GM23338 (cell line): ENCODE data around the gene PARD3. TPM values are rescaled to one million over a fixed set of nuclear protein-coding genes. Genes with fewer than 3 reads are reported as not detected.
"Not testable (repeated sequence)": the region's sequence is repeated elsewhere in the genome, so short reads cannot be mapped to it uniquely, and the experiment has no call there.

Source experiments
- ATAC-seq: fragments of 200-7000 bp; cut with Tn5 transposase; 3 replicates; pipeline ENCODE4 v1.9.1; 2020
- DNase-seq: peaks from one replicate; pipeline ENCODE4 v3.0.0-alpha.2; 2015; ENCODE audit warnings: low spot score
- H2AFZ ChIP-seq: fragments of 200-600 bp; sonication (generic); 2 replicates; pipeline ENCODE4 v1.8.0; 2016; ENCODE audit warnings: antibody characterized with exemption, mild to moderate bottlenecking, moderate library complexity
- H3F3A ChIP-seq: fragments of 200-600 bp; sonication (generic); replicated peaks from 2 replicates; pipeline ENCODE4 v1.8.0; 2017; ENCODE audit warnings: antibody characterized with exemption, mixed run types, low read depth
- H3K27ac ChIP-seq: fragments of 200-600 bp; sonication (generic); 2 replicates; pipeline ENCODE4 v1.6.1; 2016; ENCODE audit warnings: low read depth
- H3K27me3 ChIP-seq: fragments of 200-600 bp; sonication (generic); 2 replicates; pipeline ENCODE4 v1.8.0; 2016; ENCODE audit warnings: mild to moderate bottlenecking, mixed run types, moderate library complexity; ENCODE audit not compliant: insufficient read depth
- H3K36me3 ChIP-seq: fragments of 200-600 bp; sonication (generic); 2 replicates; pipeline ENCODE4 v1.8.0; 2016; ENCODE audit warnings: mild to moderate bottlenecking; ENCODE audit not compliant: insufficient read depth
- H3K4me1 ChIP-seq: fragments of 200-600 bp; sonication (generic); 2 replicates; pipeline ENCODE4 v1.8.0; 2016; ENCODE audit warnings: mild to moderate bottlenecking, moderate library complexity; ENCODE audit not compliant: insufficient read depth
- H3K4me2 ChIP-seq: fragments of 200-600 bp; sonication (generic); 2 replicates; pipeline ENCODE4 v1.7.1; 2017; ENCODE audit warnings: mixed run types
- H3K4me3 ChIP-seq: fragments of 200-600 bp; sonication (generic); 2 replicates; pipeline ENCODE4 v1.6.1; 2016; ENCODE audit warnings: mixed run types
- H3K79me2 ChIP-seq: fragments of 200-600 bp; sonication (generic); replicated peaks from 2 replicates; pipeline ENCODE4 v1.8.0; 2017; ENCODE audit warnings: mild to moderate bottlenecking; ENCODE audit not compliant: insufficient read depth
- H3K9me2 ChIP-seq: fragments of 200-600 bp; sonication (generic); 2 replicates; pipeline ENCODE4 v1.8.0; 2017; ENCODE audit not compliant: insufficient read depth
- H4K20me1 ChIP-seq: fragments of 200-600 bp; sonication (generic); replicated peaks from 2 replicates; pipeline ENCODE4 v1.8.0; 2017; ENCODE audit warnings: mild to moderate bottlenecking; ENCODE audit not compliant: insufficient read depth
- H3K27ac Mint-ChIP-seq: 2 replicates; pipeline ENCODE4 v1.8.0; 2020; ENCODE audit warnings: inconsistent platforms, mild to moderate bottlenecking, moderate library complexity, mixed read lengths
- H3K27me3 Mint-ChIP-seq: 3 replicates; pipeline ENCODE4 v1.8.0; 2022; ENCODE audit warnings: low read depth, mild to moderate bottlenecking, moderate library complexity, mixed read lengths, inconsistent platforms; ENCODE audit not compliant: insufficient read depth, poor library complexity
- H3K36me3 Mint-ChIP-seq: 3 replicates; pipeline ENCODE4 v1.8.0; 2021; ENCODE audit warnings: low read depth, mild to moderate bottlenecking, inconsistent platforms, moderate library complexity, mixed read lengths
- H3K4me1 Mint-ChIP-seq: 3 replicates; pipeline ENCODE4 v1.8.0; 2020; ENCODE audit warnings: mild to moderate bottlenecking, inconsistent platforms, mixed read lengths
- H3K4me3 Mint-ChIP-seq: 3 replicates; pipeline ENCODE4 v1.8.0; 2021; ENCODE audit warnings: moderate library complexity, mild to moderate bottlenecking, inconsistent platforms, mixed read lengths
- H3K9me3 Mint-ChIP-seq: 3 replicates; pipeline ENCODE4 v1.8.0; 2020; ENCODE audit warnings: moderate library complexity, mild to moderate bottlenecking, inconsistent platforms, mixed read lengths
- NANOG ChIP-seq: IDR thresholded peaks from 2 replicates; pipeline ENCODE4 v1.6.1; 2016; ENCODE audit warnings: antibody characterized with exemption, borderline replicate concordance
- polyA plus RNA-seq: library from polyadenylated mRNA; unstranded; fragments of >200 nt; fragmentation: Nextera tagmentation; extraction: Ambion mirVana; gene quantifications from 2 replicates; pipeline ENCODE4 v1.2.1, GENCODE V29; 2016
- total RNA-seq: library from RNA; depleted of rRNA; stranded (reverse); fragments of >200 nt; shearing (Covaris generic); gene quantifications from 2 replicates; pipeline ENCODE4 v1.2.3, GENCODE V29; 2014
- TF ChIP-seq, protein P1 (sequence below): fragments of 250-450 bp; sonication (Bioruptor Pico); IDR thresholded peaks from 2 replicates; pipeline ENCODE4 v1.5.0; 2020; ENCODE audit warnings: mild to moderate bottlenecking, moderate library complexity
- TF ChIP-seq, protein P2 (sequence below): IDR thresholded peaks from one replicate; pipeline ENCODE4 v1.6.1; 2018; ENCODE audit warnings: antibody characterized with exemption; ENCODE audit not compliant: unreplicated experiment
- TF ChIP-seq, protein P3 (sequence below), 2 experiments: fragments of 200-600 bp in 1 of 2; sonication (generic) in 1 of 2; conservative IDR thresholded peaks; 2 replicates each; pipeline versions ENCODE4 v1.5.1 to v1.6.1; 2016 to 2017; ENCODE audit warnings: antibody characterized with exemption in 2 of 2, low read depth in 2 of 2, mild to moderate bottlenecking in 2 of 2, moderate library complexity in 1 of 2

The PARD3 gene
- total and polyA plus RNA-seq, 2 experiments from 2014 or later = 30.2 to 51.4 TPM

DNA sequence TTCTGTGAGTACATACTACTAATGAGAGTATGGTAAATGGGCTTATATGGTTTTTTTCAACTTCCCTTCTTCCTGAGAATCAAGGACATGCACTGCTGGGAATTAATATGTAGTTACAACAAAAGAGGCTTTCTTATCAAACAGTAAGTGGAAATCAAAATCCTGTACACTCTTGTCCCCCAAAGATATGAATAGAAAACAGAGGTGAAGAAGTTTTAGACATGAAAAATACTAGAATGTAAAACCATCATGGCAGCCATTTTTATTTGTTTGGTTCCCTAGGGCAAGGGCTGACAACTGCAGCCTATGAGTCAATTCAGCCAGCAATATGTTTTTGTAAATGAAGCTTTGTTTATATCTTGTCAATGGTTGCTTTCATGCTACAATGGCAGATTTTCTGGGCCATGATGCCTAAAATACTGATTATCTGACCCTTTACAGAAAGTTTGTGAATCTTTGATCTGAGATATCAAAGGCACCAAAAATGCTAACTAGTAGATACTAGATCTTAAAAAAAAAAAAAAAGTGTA is 422.4 kb downstream of the PARD3 start (continued):
- TF ChIP-seq, protein P1, sequence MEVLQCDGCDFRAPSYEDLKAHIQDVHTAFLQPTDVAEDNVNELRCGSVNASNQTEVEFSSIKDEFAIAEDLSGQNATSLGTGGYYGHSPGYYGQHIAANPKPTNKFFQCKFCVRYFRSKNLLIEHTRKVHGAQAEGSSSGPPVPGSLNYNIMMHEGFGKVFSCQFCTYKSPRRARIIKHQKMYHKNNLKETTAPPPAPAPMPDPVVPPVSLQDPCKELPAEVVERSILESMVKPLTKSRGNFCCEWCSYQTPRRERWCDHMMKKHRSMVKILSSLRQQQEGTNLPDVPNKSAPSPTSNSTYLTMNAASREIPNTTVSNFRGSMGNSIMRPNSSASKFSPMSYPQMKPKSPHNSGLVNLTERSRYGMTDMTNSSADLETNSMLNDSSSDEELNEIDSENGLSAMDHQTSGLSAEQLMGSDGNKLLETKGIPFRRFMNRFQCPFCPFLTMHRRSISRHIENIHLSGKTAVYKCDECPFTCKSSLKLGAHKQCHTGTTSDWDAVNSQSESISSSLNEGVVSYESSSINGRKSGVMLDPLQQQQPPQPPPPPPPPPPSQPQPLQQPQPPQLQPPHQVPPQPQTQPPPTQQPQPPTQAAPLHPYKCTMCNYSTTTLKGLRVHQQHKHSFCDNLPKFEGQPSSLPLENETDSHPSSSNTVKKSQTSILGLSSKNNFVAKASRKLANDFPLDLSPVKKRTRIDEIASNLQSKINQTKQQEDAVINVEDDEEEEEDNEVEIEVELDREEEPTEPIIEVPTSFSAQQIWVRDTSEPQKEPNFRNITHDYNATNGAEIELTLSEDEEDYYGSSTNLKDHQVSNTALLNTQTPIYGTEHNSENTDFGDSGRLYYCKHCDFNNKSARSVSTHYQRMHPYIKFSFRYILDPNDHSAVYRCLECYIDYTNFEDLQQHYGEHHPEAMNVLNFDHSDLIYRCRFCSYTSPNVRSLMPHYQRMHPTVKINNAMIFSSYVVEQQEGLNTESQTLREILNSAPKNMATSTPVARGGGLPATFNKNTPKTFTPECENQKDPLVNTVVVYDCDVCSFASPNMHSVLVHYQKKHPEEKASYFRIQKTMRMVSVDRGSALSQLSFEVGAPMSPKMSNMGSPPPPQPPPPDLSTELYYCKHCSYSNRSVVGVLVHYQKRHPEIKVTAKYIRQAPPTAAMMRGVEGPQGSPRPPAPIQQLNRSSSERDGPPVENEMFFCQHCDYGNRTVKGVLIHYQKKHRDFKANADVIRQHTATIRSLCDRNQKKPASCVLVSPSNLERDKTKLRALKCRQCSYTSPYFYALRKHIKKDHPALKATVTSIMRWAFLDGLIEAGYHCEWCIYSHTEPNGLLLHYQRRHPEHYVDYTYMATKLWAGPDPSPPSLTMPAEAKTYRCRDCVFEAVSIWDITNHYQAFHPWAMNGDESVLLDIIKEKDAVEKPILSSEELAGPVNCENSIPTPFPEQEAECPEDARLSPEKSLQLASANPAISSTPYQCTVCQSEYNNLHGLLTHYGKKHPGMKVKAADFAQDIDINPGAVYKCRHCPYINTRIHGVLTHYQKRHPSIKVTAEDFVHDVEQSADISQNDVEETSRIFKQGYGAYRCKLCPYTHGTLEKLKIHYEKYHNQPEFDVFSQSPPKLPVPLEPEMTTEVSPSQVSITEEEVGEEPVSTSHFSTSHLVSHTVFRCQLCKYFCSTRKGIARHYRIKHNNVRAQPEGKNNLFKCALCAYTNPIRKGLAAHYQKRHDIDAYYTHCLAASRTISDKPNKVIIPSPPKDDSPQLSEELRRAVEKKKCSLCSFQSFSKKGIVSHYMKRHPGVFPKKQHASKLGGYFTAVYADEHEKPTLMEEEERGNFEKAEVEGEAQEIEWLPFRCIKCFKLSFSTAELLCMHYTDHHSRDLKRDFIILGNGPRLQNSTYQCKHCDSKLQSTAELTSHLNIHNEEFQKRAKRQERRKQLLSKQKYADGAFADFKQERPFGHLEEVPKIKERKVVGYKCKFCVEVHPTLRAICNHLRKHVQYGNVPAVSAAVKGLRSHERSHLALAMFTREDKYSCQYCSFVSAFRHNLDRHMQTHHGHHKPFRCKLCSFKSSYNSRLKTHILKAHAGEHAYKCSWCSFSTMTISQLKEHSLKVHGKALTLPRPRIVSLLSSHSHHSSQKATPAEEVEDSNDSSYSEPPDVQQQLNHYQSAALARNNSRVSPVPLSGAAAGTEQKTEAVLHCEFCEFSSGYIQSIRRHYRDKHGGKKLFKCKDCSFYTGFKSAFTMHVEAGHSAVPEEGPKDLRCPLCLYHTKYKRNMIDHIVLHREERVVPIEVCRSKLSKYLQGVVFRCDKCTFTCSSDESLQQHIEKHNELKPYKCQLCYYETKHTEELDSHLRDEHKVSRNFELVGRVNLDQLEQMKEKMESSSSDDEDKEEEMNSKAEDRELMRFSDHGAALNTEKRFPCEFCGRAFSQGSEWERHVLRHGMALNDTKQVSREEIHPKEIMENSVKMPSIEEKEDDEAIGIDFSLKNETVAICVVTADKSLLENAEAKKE (CRISPR knock-in tag) = no peak
- TF ChIP-seq, protein P2, sequence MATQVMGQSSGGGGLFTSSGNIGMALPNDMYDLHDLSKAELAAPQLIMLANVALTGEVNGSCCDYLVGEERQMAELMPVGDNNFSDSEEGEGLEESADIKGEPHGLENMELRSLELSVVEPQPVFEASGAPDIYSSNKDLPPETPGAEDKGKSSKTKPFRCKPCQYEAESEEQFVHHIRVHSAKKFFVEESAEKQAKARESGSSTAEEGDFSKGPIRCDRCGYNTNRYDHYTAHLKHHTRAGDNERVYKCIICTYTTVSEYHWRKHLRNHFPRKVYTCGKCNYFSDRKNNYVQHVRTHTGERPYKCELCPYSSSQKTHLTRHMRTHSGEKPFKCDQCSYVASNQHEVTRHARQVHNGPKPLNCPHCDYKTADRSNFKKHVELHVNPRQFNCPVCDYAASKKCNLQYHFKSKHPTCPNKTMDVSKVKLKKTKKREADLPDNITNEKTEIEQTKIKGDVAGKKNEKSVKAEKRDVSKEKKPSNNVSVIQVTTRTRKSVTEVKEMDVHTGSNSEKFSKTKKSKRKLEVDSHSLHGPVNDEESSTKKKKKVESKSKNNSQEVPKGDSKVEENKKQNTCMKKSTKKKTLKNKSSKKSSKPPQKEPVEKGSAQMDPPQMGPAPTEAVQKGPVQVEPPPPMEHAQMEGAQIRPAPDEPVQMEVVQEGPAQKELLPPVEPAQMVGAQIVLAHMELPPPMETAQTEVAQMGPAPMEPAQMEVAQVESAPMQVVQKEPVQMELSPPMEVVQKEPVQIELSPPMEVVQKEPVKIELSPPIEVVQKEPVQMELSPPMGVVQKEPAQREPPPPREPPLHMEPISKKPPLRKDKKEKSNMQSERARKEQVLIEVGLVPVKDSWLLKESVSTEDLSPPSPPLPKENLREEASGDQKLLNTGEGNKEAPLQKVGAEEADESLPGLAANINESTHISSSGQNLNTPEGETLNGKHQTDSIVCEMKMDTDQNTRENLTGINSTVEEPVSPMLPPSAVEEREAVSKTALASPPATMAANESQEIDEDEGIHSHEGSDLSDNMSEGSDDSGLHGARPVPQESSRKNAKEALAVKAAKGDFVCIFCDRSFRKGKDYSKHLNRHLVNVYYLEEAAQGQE = no peak
- no peak for TF ChIP-seq NANOG

DNA sequence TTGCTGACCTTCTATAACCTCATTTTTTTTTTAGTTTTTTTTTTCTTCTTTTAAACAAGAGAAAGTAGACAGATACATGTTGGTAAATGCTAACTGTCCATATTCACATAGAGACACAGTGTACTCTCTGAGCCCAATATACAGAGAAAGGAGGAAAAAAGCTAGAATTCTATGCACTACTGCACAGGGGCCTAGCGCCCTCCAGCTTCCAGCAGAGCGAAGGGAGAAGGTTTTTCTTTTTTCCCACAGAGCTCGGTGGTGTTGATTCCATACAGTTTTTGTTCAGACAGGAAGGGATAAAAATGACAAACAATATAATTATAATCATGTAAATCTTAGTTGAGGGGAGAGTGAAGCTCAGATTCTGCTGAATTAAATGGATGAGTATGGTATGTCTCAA is 423.9 kb downstream of the PARD3 start:
- H3K4me3 ChIP-seq, H3K36me3 Mint-ChIP-seq, ATAC-seq, H3K79me2 ChIP-seq, H3F3A ChIP-seq, H3K4me3 Mint-ChIP-seq, H2AFZ ChIP-seq, H3K9me2 ChIP-seq, H3K27ac Mint-ChIP-seq, H3K4me2 ChIP-seq, H4K20me1 ChIP-seq, H3K9me3 Mint-ChIP-seq, H3K27ac ChIP-seq, H3K36me3 ChIP-seq, H3K27me3 Mint-ChIP-seq, H3K27me3 ChIP-seq, H3K4me1 ChIP-seq: not testable (repeated sequence)
- peak; percentile 35 for DNase-seq
- TF ChIP-seq, protein P3, sequence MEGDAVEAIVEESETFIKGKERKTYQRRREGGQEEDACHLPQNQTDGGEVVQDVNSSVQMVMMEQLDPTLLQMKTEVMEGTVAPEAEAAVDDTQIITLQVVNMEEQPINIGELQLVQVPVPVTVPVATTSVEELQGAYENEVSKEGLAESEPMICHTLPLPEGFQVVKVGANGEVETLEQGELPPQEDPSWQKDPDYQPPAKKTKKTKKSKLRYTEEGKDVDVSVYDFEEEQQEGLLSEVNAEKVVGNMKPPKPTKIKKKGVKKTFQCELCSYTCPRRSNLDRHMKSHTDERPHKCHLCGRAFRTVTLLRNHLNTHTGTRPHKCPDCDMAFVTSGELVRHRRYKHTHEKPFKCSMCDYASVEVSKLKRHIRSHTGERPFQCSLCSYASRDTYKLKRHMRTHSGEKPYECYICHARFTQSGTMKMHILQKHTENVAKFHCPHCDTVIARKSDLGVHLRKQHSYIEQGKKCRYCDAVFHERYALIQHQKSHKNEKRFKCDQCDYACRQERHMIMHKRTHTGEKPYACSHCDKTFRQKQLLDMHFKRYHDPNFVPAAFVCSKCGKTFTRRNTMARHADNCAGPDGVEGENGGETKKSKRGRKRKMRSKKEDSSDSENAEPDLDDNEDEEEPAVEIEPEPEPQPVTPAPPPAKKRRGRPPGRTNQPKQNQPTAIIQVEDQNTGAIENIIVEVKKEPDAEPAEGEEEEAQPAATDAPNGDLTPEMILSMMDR (conservative IDR thresholded peaks at IDR 0.05; ENCODE audit: low read depth in 2 of 2) = peak; percentile 49 to 67
- peaks cover 20% of the 10 kb centered on the region for H3K4me1 Mint-ChIP-seq
